Measurements from ENCODE around the gene SUPT7L.
A peak's percentile ranks its signal among the peaks of the same experiment; 100 is the strongest.

The SUPT7L gene, protein sequence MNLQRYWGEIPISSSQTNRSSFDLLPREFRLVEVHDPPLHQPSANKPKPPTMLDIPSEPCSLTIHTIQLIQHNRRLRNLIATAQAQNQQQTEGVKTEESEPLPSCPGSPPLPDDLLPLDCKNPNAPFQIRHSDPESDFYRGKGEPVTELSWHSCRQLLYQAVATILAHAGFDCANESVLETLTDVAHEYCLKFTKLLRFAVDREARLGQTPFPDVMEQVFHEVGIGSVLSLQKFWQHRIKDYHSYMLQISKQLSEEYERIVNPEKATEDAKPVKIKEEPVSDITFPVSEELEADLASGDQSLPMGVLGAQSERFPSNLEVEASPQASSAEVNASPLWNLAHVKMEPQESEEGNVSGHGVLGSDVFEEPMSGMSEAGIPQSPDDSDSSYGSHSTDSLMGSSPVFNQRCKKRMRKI

DNA sequence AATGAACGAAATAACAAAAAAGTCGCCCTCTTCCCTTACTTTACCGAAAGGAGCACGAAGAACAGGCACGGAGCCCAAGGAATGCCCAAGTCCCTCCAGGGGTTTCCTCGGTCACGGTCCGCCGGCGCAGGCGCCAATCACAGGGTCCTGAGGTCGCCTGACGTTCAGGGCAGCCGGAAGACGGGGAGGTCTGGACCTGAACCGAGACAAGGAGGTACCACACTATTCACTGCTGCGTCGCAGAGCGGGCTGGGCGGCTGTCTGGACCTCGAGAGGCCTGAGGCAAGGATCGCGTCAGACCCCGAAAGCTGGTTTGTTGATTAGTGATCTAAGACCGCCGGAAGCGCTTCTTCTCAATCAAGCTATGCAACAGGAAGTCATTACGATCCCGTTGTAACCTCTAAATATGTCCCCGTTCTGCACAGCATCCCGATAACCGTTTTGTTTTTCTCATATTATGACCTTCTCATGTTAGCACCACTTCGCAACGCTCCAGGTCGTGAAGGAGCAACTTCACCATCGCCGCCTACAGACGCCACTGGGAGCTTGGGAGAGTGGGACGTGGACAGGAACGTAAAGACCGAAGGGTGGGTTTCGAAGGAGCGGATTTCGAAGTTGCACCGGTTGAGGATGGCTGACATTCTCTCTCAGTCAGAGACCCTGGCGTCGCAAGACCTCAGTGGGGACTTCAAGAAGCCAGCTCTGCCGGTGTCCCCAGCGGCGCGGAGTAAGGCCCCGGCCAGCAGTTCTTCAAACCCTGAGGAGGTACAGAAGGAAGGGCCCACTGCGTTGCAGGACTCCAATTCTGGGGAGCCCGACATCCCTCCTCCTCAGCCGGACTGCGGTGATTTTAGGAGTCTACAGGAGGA, at the start of gene SUPT7L, which contains the start of gene SLC4A1AP:
Gene SUPT7L, minus strand, starts transcription at position 330 of the 869 bp plus-strand sequence. CDS start 1,422 bp downstream, outside the sequence.
Gene SLC4A1AP, plus strand, starts transcription at position 605 of the 869 bp plus-strand sequence. Its CDS starts 26 bp downstream, at position 631.
- H3K27me3 ChIP-seq (ENCODE audit: control insufficient read depth in 2 of 2, insufficient read depth in 2 of 2, low read length in 2 of 2): no peaks in the 10 kb centered on the region
- H3K4me1 ChIP-seq (ENCODE audit: control insufficient read depth in 2 of 2, insufficient read depth in 2 of 2, low read length in 2 of 2): peaks cover 15 to 19% of the 10 kb centered on the region in 2 donors
- H3K4me3 ChIP-seq (ENCODE audit: low read length in 2 of 2): peak within 1 kb of the TSS; percentile 87 to 100
- H3K27ac ChIP-seq (ENCODE audit: low read depth in 2 of 2, low read length in 2 of 2): peak within 1 kb of the TSS; percentile 81 to 93
- H3K9me3 ChIP-seq (ENCODE audit: control insufficient read depth in 2 of 2, low read length in 2 of 2): no peaks in the 10 kb centered on the region
- peak within 1 kb of the TSS; percentile 78 to 96 for H3K9ac ChIP-seq (ENCODE audit: low read depth in 1 of 2, low read length in 2 of 2)
- H3K36me3 ChIP-seq (ENCODE audit: control insufficient read depth in 2 of 2, insufficient read depth in 2 of 2, low read length in 2 of 2): peaks cover 28 to 38% of the 10 kb centered on the region in 2 donors

DNA sequence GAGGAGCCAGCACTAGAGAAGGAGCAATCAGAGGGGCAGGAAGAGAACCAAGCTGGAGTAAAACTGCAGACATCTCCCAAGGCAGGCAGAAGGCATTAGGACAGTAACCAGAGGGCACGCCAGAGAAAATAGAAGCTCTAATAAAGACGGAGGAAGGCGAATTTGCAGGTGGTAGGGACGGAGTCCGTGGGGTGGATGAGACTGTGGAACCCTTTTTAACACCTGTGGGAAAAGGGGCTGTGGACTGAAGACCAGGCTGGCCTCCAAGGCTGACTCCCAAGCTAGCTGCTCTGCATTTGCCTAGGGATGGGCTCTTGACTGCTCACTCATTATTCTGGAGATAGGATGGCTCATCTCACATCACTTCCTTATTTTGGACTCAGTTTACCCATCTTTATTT, 49.8 kb upstream of the SUPT7L start:
- H3K9ac ChIP-seq (ENCODE audit: low read depth in 1 of 2, low read length in 2 of 2): no peak overlapping the region
- H3K27ac ChIP-seq (ENCODE audit: low read depth in 2 of 2, low read length in 2 of 2): no peak overlapping the region
- no peaks in the 10 kb centered on the region for H3K36me3 ChIP-seq (ENCODE audit: control insufficient read depth in 2 of 2, insufficient read depth in 2 of 2, low read length in 2 of 2)
- H3K27me3 ChIP-seq (ENCODE audit: control insufficient read depth in 2 of 2, insufficient read depth in 2 of 2, low read length in 2 of 2): peaks cover 0 to 6% of the 10 kb centered on the region in 2 donors
- H3K4me1 ChIP-seq (ENCODE audit: control insufficient read depth in 2 of 2, insufficient read depth in 2 of 2, low read length in 2 of 2): peaks cover 4 to 5% of the 10 kb centered on the region in 2 donors
- H3K9me3 ChIP-seq (ENCODE audit: control insufficient read depth in 2 of 2, low read length in 2 of 2): no peaks in the 10 kb centered on the region
- H3K4me3 ChIP-seq (ENCODE audit: low read length in 2 of 2): no peak overlapping the region

DNA sequence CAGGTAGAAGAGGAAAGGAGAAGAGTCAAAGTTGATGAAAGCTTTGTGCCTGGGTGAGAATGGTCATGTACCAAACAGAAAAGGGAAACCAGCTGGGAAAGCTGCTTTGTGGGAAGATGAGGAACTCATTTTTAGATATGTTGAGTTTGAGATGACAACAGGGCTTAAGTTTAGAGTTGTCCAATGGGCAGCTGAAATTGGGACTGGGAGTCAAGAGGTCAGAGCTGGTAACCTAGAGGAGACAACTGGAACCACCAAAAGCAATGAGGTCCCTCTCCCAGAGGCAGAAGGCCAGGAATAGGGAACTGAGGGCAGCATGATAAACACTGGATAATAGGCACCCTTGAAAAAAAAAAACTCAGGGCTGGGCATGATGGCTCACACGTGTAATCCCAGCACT, 49.1 kb upstream of the SUPT7L start:
- Histone ChIP-seq H3K36me3 (ENCODE audit: control insufficient read depth in 2 of 2, insufficient read depth in 2 of 2, low read length in 2 of 2) (no peaks in the 10 kb centered on the region), H3K9ac (ENCODE audit: low read depth in 1 of 2, low read length in 2 of 2) (no peak overlapping the region), H3K4me3 (ENCODE audit: low read length in 2 of 2) (no peak overlapping the region), H3K9me3 (ENCODE audit: control insufficient read depth in 2 of 2, low read length in 2 of 2) (no peaks in the 10 kb centered on the region), H3K27ac (ENCODE audit: low read depth in 2 of 2, low read length in 2 of 2) (no peak overlapping the region), H3K4me1 (ENCODE audit: control insufficient read depth in 2 of 2, insufficient read depth in 2 of 2, low read length in 2 of 2) (peaks cover 4 to 5% of the 10 kb centered on the region in 2 donors), H3K27me3 (ENCODE audit: control insufficient read depth in 2 of 2, insufficient read depth in 2 of 2, low read length in 2 of 2) (peaks cover 0 to 6% of the 10 kb centered on the region in 2 donors)

DNA sequence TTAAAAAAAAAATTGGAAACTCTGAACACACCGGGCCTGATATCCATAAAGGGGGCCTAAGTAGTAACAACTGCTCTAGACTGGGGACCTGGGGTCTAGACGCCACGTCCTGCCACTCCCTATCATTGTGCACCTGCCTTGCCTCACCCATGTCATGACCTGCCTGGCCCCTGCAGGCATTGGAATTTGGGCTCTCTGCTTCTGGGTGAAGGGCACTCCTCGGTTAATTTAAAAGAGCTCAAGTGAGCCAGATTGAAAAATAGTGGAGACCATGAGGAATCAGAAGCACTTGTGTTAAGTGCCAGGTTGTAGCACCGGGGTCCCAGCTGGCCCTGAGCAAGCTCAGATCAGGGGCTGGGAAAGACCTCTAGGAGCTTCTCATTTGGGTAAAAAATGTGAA, 48.4 kb upstream of the SUPT7L start:
- Histone ChIP-seq H3K9me3 (ENCODE audit: control insufficient read depth in 2 of 2, low read length in 2 of 2) (no peaks in the 10 kb centered on the region), H3K4me3 (ENCODE audit: low read length in 2 of 2) (no peak overlapping the region), H3K36me3 (ENCODE audit: control insufficient read depth in 2 of 2, insufficient read depth in 2 of 2, low read length in 2 of 2) (no peaks in the 10 kb centered on the region), H3K27ac (ENCODE audit: low read depth in 2 of 2, low read length in 2 of 2) (no peak overlapping the region), H3K4me1 (ENCODE audit: control insufficient read depth in 2 of 2, insufficient read depth in 2 of 2, low read length in 2 of 2) (peaks cover 4 to 5% of the 10 kb centered on the region in 2 donors), H3K27me3 (ENCODE audit: control insufficient read depth in 2 of 2, insufficient read depth in 2 of 2, low read length in 2 of 2) (peaks cover 0 to 6% of the 10 kb centered on the region in 2 donors), H3K9ac (ENCODE audit: low read depth in 1 of 2, low read length in 2 of 2) (no peak overlapping the region)

DNA sequence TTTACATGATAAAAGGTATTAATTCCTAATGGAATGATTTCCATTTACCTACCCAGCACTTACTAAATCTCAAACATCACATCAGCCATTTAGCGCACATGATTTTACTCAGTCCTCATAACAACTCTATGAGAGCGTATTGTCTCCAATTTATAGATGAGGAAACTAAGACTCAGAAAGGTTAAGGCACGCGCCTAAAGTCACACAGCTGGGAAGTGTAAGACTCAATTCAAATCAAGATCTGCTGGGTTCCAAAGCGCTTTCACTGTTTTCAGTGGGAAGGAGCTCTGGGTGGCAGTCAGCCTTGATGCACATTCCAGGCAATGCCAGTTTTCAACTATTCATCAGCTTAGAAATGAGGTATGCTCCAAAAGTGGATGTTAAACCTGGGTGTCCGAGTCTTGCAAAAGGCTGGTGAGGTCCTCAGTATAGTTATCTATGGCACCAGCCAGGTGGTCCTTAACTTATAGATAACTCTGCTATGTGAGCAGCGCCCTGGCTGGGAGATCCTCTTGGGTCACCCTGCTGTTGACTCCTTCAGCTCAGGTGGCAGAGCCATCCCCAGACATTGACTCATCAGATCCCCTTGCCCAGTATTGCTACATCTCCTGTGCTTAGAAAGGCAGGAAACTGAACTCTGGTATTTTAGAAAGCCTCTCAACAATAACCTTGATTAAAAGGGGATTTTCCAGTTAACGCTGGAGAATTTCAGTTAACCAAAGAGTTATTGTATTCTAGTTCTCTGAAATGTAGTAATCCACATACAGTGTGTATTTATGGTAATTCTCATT, 47.4 kb upstream of the SUPT7L start:
- H3K27ac ChIP-seq (ENCODE audit: low read depth in 2 of 2, low read length in 2 of 2): no peak overlapping the region
- H3K9ac ChIP-seq (ENCODE audit: low read depth in 1 of 2, low read length in 2 of 2): no peak overlapping the region
- H3K36me3 ChIP-seq (ENCODE audit: control insufficient read depth in 2 of 2, insufficient read depth in 2 of 2, low read length in 2 of 2): no peaks in the 10 kb centered on the region
- no peaks in the 10 kb centered on the region for H3K9me3 ChIP-seq (ENCODE audit: control insufficient read depth in 2 of 2, low read length in 2 of 2)
- no peak overlapping the region for H3K4me3 ChIP-seq (ENCODE audit: low read length in 2 of 2)
- H3K27me3 ChIP-seq (ENCODE audit: control insufficient read depth in 2 of 2, insufficient read depth in 2 of 2, low read length in 2 of 2): peaks cover 0 to 6% of the 10 kb centered on the region in 2 donors
- peaks cover 4 to 11% of the 10 kb centered on the region in 2 donors for H3K4me1 ChIP-seq (ENCODE audit: control insufficient read depth in 2 of 2, insufficient read depth in 2 of 2, low read length in 2 of 2)

DNA sequence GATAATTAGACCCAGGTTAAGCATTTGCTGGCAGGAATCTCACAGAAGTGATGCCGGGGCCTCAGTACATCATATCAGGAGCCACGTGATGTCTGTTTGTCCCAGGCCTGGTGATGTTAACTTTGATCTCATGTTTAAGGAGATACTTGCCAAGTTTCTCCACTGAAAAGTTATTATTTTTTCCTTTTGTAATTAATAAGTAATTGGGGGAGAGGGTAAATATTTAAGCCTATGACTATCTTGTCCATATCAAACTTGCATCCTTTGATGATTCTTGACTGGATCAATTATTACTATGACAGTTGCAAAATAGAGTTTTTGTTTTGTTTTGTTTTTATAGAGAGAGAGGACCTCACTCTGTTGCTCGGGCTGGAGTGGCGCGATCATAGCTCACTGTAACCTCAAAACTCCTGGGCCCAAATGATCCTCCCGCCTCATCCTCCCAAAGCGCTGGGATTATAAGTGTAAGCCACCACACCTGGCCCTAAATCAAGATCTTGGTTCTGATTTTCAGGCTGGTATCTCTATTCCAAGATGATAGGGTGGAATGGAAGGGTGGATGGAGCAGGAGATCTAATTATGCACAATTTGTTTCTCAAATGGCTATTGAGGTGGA, 46.7 kb upstream of the SUPT7L start:
- peaks cover 0 to 2% of the 10 kb centered on the region in 2 donors for H3K27me3 ChIP-seq (ENCODE audit: control insufficient read depth in 2 of 2, insufficient read depth in 2 of 2, low read length in 2 of 2)
- H3K9ac ChIP-seq (ENCODE audit: low read depth in 1 of 2, low read length in 2 of 2): no peak overlapping the region
- peaks cover under 1 to 7% of the 10 kb centered on the region in 2 donors for H3K4me1 ChIP-seq (ENCODE audit: control insufficient read depth in 2 of 2, insufficient read depth in 2 of 2, low read length in 2 of 2)
- H3K4me3 ChIP-seq (ENCODE audit: low read length in 2 of 2): no peak overlapping the region
- no peaks in the 10 kb centered on the region for H3K36me3 ChIP-seq (ENCODE audit: control insufficient read depth in 2 of 2, insufficient read depth in 2 of 2, low read length in 2 of 2)
- H3K27ac ChIP-seq (ENCODE audit: low read depth in 2 of 2, low read length in 2 of 2): no peak overlapping the region
- H3K9me3 ChIP-seq (ENCODE audit: control insufficient read depth in 2 of 2, low read length in 2 of 2): no peaks in the 10 kb centered on the region

DNA sequence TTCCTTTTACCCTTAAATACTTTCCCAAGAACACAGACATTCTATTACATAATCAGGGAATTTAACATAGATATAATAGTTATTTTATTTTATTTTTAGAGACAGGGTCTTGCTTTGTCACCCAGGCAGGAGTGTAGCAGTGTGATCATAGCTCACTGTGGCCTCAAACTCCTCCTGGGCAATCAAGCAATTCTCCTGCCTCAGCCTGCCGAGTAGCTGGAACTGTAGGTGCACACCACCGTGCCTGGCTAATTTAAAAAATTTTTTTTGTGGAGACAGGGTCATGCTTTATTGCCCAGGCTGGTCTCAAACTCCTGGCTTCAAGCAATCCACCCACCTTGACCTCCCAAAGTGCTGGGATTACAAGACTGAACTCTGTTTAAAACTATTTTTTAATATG, 45.9 kb upstream of the SUPT7L start:
- Histone ChIP-seq H3K9me3 (ENCODE audit: control insufficient read depth in 2 of 2, low read length in 2 of 2) (no peaks in the 10 kb centered on the region), H3K27me3 (ENCODE audit: control insufficient read depth in 2 of 2, insufficient read depth in 2 of 2, low read length in 2 of 2) (no peaks in the 10 kb centered on the region), H3K27ac (ENCODE audit: low read depth in 2 of 2, low read length in 2 of 2) (no peak overlapping the region), H3K9ac (ENCODE audit: low read depth in 1 of 2, low read length in 2 of 2) (no peak overlapping the region), H3K4me1 (ENCODE audit: control insufficient read depth in 2 of 2, insufficient read depth in 2 of 2, low read length in 2 of 2) (peaks cover 0 to 6% of the 10 kb centered on the region in 2 donors), H3K4me3 (ENCODE audit: low read length in 2 of 2) (no peak overlapping the region), H3K36me3 (ENCODE audit: control insufficient read depth in 2 of 2, insufficient read depth in 2 of 2, low read length in 2 of 2) (no peaks in the 10 kb centered on the region)

DNA sequence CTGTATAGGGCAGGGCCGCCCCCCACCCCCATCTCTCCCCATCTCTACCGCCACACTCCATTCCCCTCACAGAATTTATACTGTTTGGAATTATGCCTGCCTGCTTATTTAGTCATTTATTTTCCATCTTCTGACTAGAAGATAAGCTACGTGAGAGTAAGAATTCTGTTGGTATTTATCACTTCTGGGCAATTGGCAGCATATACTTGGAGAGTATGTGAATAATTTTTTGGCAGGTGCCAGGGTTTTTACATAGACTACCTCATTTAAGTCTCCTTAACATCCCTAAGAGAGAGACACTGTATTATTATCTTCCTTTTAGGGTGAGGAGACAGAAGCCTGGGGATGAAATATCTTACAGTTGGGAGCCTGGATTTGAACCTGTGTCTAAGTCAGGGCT, 45.3 kb upstream of the SUPT7L start:
- H3K9me3 ChIP-seq (ENCODE audit: control insufficient read depth in 2 of 2, low read length in 2 of 2): no peaks in the 10 kb centered on the region
- no peak overlapping the region for H3K4me3 ChIP-seq (ENCODE audit: low read length in 2 of 2)
- H3K27me3 ChIP-seq (ENCODE audit: control insufficient read depth in 2 of 2, insufficient read depth in 2 of 2, low read length in 2 of 2): no peaks in the 10 kb centered on the region
- H3K36me3 ChIP-seq (ENCODE audit: control insufficient read depth in 2 of 2, insufficient read depth in 2 of 2, low read length in 2 of 2): no peaks in the 10 kb centered on the region
- H3K27ac ChIP-seq (ENCODE audit: low read depth in 2 of 2, low read length in 2 of 2): no peak overlapping the region
- H3K9ac ChIP-seq (ENCODE audit: low read depth in 1 of 2, low read length in 2 of 2): no peak overlapping the region
- peaks cover 2 to 6% of the 10 kb centered on the region in 2 donors for H3K4me1 ChIP-seq (ENCODE audit: control insufficient read depth in 2 of 2, insufficient read depth in 2 of 2, low read length in 2 of 2)

DNA sequence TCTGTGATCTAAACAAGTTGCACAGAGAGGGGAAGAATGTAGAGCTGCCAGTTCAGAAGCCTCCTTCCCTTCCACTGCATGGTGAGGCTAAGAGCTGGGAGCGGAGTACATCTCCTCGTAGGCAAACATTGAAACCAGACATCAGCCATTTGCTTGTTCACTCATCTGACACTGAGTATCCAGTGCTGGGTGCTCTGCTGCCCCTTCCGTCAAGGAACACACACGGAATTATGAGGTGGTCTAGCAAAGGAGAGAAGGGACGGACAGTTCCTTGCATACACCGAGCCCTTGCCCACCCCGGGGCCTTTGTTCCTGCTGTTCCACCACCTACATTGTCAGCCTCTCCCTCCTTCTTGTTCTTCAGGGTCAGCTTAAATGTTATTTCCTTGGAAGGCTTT, 44.8 kb upstream of the SUPT7L start:
- no peak overlapping the region for H3K27ac ChIP-seq (ENCODE audit: low read depth in 2 of 2, low read length in 2 of 2)
- H3K36me3 ChIP-seq (ENCODE audit: control insufficient read depth in 2 of 2, insufficient read depth in 2 of 2, low read length in 2 of 2): no peaks in the 10 kb centered on the region
- H3K27me3 ChIP-seq (ENCODE audit: control insufficient read depth in 2 of 2, insufficient read depth in 2 of 2, low read length in 2 of 2): no peaks in the 10 kb centered on the region
- no peaks in the 10 kb centered on the region for H3K9me3 ChIP-seq (ENCODE audit: control insufficient read depth in 2 of 2, low read length in 2 of 2)
- H3K4me3 ChIP-seq (ENCODE audit: low read length in 2 of 2): no peak overlapping the region
- no peak overlapping the region for H3K9ac ChIP-seq (ENCODE audit: low read depth in 1 of 2, low read length in 2 of 2)
- H3K4me1 ChIP-seq (ENCODE audit: control insufficient read depth in 2 of 2, insufficient read depth in 2 of 2, low read length in 2 of 2): peaks cover 2 to 6% of the 10 kb centered on the region in 2 donors
